Thyroid gland (tissue), 4 donors: ENCODE measurements around the gene FGD3. TPM values are rescaled to one million over a fixed set of nuclear protein-coding genes. Genes with fewer than 3 reads are reported as not detected.

ENCODE experiments used
- DNase-seq, 2 donors: peaks; one replicate each; pipeline ENCODE4 v3.0.0-alpha.2; 2019
- H3K27ac ChIP-seq, 3 donors: fragments of 200-600 bp; sonication (generic); 1 replicate in 2 of 3; 2 replicates in 1 of 3; pipeline ENCODE4 v1.5.1; 2016 to 2019; ENCODE audit warnings: mild to moderate bottlenecking in 1 of 3, moderate library complexity in 1 of 3
- H3K27me3 ChIP-seq: fragments of 200-600 bp; sonication (generic); one replicate; pipeline ENCODE4 v1.5.1; 2019
- H3K36me3 ChIP-seq, 2 donors: fragments of 200-600 bp; sonication (generic); one replicate each; pipeline ENCODE4 v1.5.1; 2016 to 2019
- H3K4me1 ChIP-seq, 2 donors: fragments of 200-600 bp; sonication (generic); one replicate each; pipeline ENCODE4 v1.5.1; 2017 to 2019
- H3K4me3 ChIP-seq, 3 donors: fragments of 200-600 bp; sonication (generic); replicated peaks in 1 of 3; 1 replicate in 2 of 3; 2 replicates in 1 of 3; pipeline ENCODE4 v1.5.1; 2016; ENCODE audit warnings: mild to moderate bottlenecking in 1 of 3
- H3K9me3 ChIP-seq: fragments of 200-600 bp; sonication (generic); one replicate; pipeline ENCODE4 v1.5.1; 2017
- CTCF ChIP-seq, 6 experiments: fragments of 200-600 bp in 3 of 6; fragments of 450-650 bp in 3 of 6; sonication (generic) in 3 of 6; IDR thresholded peaks; one replicate each; pipeline ENCODE4 v1.5.1; 2016 to 2019; ENCODE audit warnings: antibody characterized with exemption in 6 of 6, mild to moderate bottlenecking in 2 of 6, inconsistent platforms in 1 of 6, moderate library complexity in 1 of 6
- POLR2A ChIP-seq, 2 donors: fragments of 450-650 bp; IDR thresholded peaks; one replicate each; pipeline ENCODE4 v1.6.1; 2017; ENCODE audit warnings: antibody characterized with exemption in 2 of 2, mild to moderate bottlenecking in 2 of 2, moderate library complexity in 1 of 2
- WGBS, 2 donors: methylation state at CpG; one replicate each; pipeline ENCODE4 v1.1.5; 2017; 5-methylcytosine and 5-hydroxymethylcytosine counted together
- intact Hi-C: fragments of 100-400 bp; cut with DNase I; formaldehyde crosslinking; loops from one replicate; pipeline ENCODE4 v1.15.1; 2023
- total RNA-seq, 4 donors: library from RNA; depleted of rRNA; stranded (reverse); fragments of >200 nt; gene quantifications; one replicate each; pipeline ENCODE4 v1.2.3, GENCODE V29; 2016

The FGD3 gene
- total RNA-seq, 4 donors from 2014 or later = 5.2 to 6.6 (median 5.6) TPM

GRCh38 chr9:92971776-92972175 is 24.5 kb downstream of the FGD3 start:
- Histone ChIP-seq H3K27me3 (no peaks in the 10 kb centered on the region), H3K9me3 (no peaks in the 10 kb centered on the region), H3K27ac (no peak overlapping the region), H3K4me3 (no peak overlapping the region), H3K4me1 (peaks cover 28 to 55% of the 10 kb centered on the region in 2 donors), H3K36me3 (no peaks in the 10 kb centered on the region)
- no peak for DNase-seq
- no peak for TF ChIP-seq POLR2A (IDR thresholded peaks at IDR 0.05)
- TF ChIP-seq CTCF (IDR thresholded peaks at IDR 0.05) = no peak
- intact Hi-C loops = no loop called here
- 88 to 100% methylated on average over 1 of the region's 1 CpG for WGBS, 2 donors

GRCh38 chr9:92973700-92974099 is 26.4 kb downstream of the FGD3 start:
- WGBS, 2 donors = 94% methylated on average over 7 of the region's 7 CpGs
- Histone ChIP-seq H3K9me3 (no peaks in the 10 kb centered on the region), H3K27ac (peak overlapping the region; percentile 2 to 84 (median 83)), H3K4me3 (no peak overlapping the region), H3K27me3 (no peaks in the 10 kb centered on the region), H3K36me3 (no peaks in the 10 kb centered on the region), H3K4me1 (peaks cover 31 to 61% of the 10 kb centered on the region in 2 donors)
- intact Hi-C loops = no loop called here
- DNase-seq = no peak
- TF ChIP-seq POLR2A (IDR thresholded peaks at IDR 0.05) (no peak), CTCF (IDR thresholded peaks at IDR 0.05) (no peak)

GRCh38 chr9:92974161-92974661 is 26.9 kb downstream of the FGD3 start:
- H3K4me3 ChIP-seq = no peak overlapping the region
- intact Hi-C loops = no loop called here
- peak in 1 of 2 donors; percentile 59 for DNase-seq
- TF ChIP-seq POLR2A (IDR thresholded peaks at IDR 0.05) (peak in 1 of 2 donors; percentile 11), CTCF (IDR thresholded peaks at IDR 0.05) (no peak)
- H3K9me3 ChIP-seq = no peaks in the 10 kb centered on the region
- peaks cover 31 to 61% of the 10 kb centered on the region in 2 donors for H3K4me1 ChIP-seq
- H3K27me3 ChIP-seq = no peaks in the 10 kb centered on the region
- H3K36me3 ChIP-seq = no peaks in the 10 kb centered on the region
- 57 to 67% methylated on average over 6 to 10 of the region's 10 CpGs for WGBS, 2 donors
- H3K27ac ChIP-seq = peak overlapping the region in 2 of 3 donors; percentile 83 to 84

- Histone ChIP-seq H3K4me3 (no peak overlapping the region), H3K27me3 (no peaks in the 10 kb centered on the region), H3K27ac (peak overlapping the region in 2 of 3 donors; percentile 83 to 84), H3K9me3 (no peaks in the 10 kb centered on the region), H3K4me1 (peaks cover 29 to 55% of the 10 kb centered on the region in 2 donors), H3K36me3 (no peaks in the 10 kb centered on the region)
- 90% methylated on average over 21 to 22 of the region's 22 CpGs for WGBS, 2 donors
- no peak for TF ChIP-seq POLR2A (IDR thresholded peaks at IDR 0.05)
- TF ChIP-seq CTCF (IDR thresholded peaks at IDR 0.05) = no peak
- DNase-seq = no peak
- intact Hi-C loops = no loop called here
Observed at GRCh38 chr9:92974761-92975755, 27.7 kb downstream of the FGD3 start.

- Histone ChIP-seq H3K27ac (no peak overlapping the region), H3K36me3 (no peaks in the 10 kb centered on the region), H3K4me3 (no peak overlapping the region), H3K9me3 (no peaks in the 10 kb centered on the region), H3K4me1 (peaks cover 18 to 42% of the 10 kb centered on the region in 2 donors), H3K27me3 (no peaks in the 10 kb centered on the region)
- WGBS, 2 donors = 80 to 95% methylated on average over 1 to 9 of the region's 16 CpGs
- DNase-seq = no peak
- intact Hi-C loops = no loop called here
- TF ChIP-seq CTCF (IDR thresholded peaks at IDR 0.05) (no peak), POLR2A (IDR thresholded peaks at IDR 0.05) (no peak)
Observed at GRCh38 chr9:92976431-92976830, 29.1 kb downstream of the FGD3 start.
